Neural progenitor cell (in vitro differentiated cells): ENCODE results near the gene CCDC120.

Source experiments
- EZH2 ChIP-seq: fragments of 200-600 bp; sonication (generic); IDR thresholded peaks from 2 replicates; pipeline ENCODE4 v1.6.1; 2017; ENCODE audit warnings: antibody characterized with exemption, mild to moderate bottlenecking, moderate library complexity
- EZH2phosphoT487 ChIP-seq: fragments of 200-600 bp; sonication (generic); IDR thresholded peaks from 2 replicates; pipeline ENCODE4 v1.6.1; 2017; ENCODE audit warnings: antibody characterized with exemption
- TF ChIP-seq, protein P1 (sequence below): fragments of 200-600 bp; sonication (generic); IDR thresholded peaks from 2 replicates; pipeline ENCODE4 v1.5.1; 2017; ENCODE audit warnings: antibody characterized with exemption, mild to moderate bottlenecking

DNA sequence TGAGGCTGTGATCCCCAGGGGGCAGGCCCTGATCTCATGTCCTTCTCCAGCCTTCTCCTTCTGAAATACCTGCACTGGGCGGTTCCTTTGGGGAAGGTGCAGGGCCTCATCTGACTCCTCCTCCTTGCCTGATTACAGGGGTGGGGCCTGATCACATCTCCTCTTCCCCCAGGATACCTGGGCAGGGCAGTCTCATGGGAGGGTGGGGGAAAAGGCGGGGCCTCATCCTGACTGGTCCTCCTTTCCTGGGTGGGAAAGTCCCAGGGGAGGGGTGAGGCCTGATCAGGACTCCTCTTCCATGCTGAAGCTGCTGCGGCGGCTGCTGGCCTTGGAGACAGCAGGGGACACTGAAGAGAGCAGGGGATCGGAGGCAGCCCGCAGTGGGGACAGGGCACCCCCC lies 28.9 kb upstream of the CCDC120 start:
- TF ChIP-seq EZH2 = no peak
- TF ChIP-seq, protein P1, sequence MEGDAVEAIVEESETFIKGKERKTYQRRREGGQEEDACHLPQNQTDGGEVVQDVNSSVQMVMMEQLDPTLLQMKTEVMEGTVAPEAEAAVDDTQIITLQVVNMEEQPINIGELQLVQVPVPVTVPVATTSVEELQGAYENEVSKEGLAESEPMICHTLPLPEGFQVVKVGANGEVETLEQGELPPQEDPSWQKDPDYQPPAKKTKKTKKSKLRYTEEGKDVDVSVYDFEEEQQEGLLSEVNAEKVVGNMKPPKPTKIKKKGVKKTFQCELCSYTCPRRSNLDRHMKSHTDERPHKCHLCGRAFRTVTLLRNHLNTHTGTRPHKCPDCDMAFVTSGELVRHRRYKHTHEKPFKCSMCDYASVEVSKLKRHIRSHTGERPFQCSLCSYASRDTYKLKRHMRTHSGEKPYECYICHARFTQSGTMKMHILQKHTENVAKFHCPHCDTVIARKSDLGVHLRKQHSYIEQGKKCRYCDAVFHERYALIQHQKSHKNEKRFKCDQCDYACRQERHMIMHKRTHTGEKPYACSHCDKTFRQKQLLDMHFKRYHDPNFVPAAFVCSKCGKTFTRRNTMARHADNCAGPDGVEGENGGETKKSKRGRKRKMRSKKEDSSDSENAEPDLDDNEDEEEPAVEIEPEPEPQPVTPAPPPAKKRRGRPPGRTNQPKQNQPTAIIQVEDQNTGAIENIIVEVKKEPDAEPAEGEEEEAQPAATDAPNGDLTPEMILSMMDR = no peak
- TF ChIP-seq EZH2phosphoT487 = no peak
